Activated CD4-positive, alpha-beta memory T cell treated with anti-CD3 and anti-CD28 coated beads, Interleukin-2, amount 10 ng/mL, durations not matched to agents 7 days and 5 days (primary cell): ENCODE data around the gene CCDC9B. TPM values are rescaled to one million over a fixed set of nuclear protein-coding genes. Genes with fewer than 3 reads are reported as not detected.

ENCODE experiments used
- CTCF ChIA-PET: fragments of 350-600 bp; sonication (Branson Sonifier 250); formaldehyde crosslinking; loops from one replicate; lab custom pipeline; 2021; ENCODE audit warnings: antibody characterized with exemption, inconsistent platforms; lab: Charles Lee
- POLR2A ChIA-PET: fragments of 350-600 bp; sonication (Branson Sonifier 250); formaldehyde crosslinking; loops from one replicate; lab custom pipeline; 2021; ENCODE audit warnings: antibody characterized with exemption; lab: Charles Lee
- DNase-seq: peaks from one replicate; pipeline ENCODE4 v3.0.0-alpha.2; 2020
- H3K27ac Mint-ChIP-seq: one replicate; pipeline ENCODE4 v1.8.0; 2021; ENCODE audit warnings: mild to moderate bottlenecking, mixed read lengths
- H3K27me3 Mint-ChIP-seq: one replicate; pipeline ENCODE4 v1.8.0; 2021; ENCODE audit warnings: mixed read lengths
- H3K36me3 Mint-ChIP-seq: one replicate; pipeline ENCODE4 v1.8.0; 2021; ENCODE audit warnings: low read depth, mixed read lengths
- H3K4me1 Mint-ChIP-seq: one replicate; pipeline ENCODE4 v1.8.0; 2021; ENCODE audit warnings: mixed read lengths
- H3K4me3 Mint-ChIP-seq: one replicate; pipeline ENCODE4 v1.8.0; 2021; ENCODE audit warnings: mild to moderate bottlenecking, mixed read lengths
- H3K9me3 Mint-ChIP-seq: one replicate; pipeline ENCODE4 v1.8.0; 2021; ENCODE audit warnings: mixed read lengths
- total RNA-seq, 2 experiments: library from RNA; stranded (reverse); gene quantifications; one replicate each; pipeline ENCODE4 v1.2.3, GENCODE V29; 2021

The CCDC9B gene
- total RNA-seq, 2 experiments from 2014 or later, result 2.0 to 2.6 TPM

GRCh38 chr15:40323239-40323952 lies 17.3 kb downstream of the CCDC9B start, which contains the start of gene INAFM2:
TSS of gene INAFM2 (plus strand) at chr15:40323692. CDS start at chr15:40324056, 364 bp downstream.
- no peaks in the 10 kb centered on the region for H3K9me3 Mint-ChIP-seq
- POLR2A ChIA-PET, result interaction anchor here (0.8 to 4.3 kb wide), 8 partner anchors 10 to 75 kb away, joined by 3 to 44 read pairs (median 4); partner anchors contain the start of genes CCDC9B, KNSTRN and PLCB2
- peak within 1 kb of the TSS; percentile 63 for H3K4me3 Mint-ChIP-seq
- H3K27ac Mint-ChIP-seq, result no peak within 1 kb of the TSS
- peaks cover 11% of the 10 kb centered on the region for H3K27me3 Mint-ChIP-seq
- CTCF ChIA-PET, result interaction anchor here (0.8 to 7.5 kb wide), 19 partner anchors 9 to 388 kb away, joined by 3 to 133 read pairs (median 4); partner anchors contain the start of genes ANKRD63, CCDC32, IVD and PLCB2
- H3K4me1 Mint-ChIP-seq, result peaks cover 34% of the 10 kb centered on the region
- DNase-seq, result peak; percentile 89
- H3K36me3 Mint-ChIP-seq, result peaks cover 6% of the 10 kb centered on the region

GRCh38 chr15:40322531-40323238 lies 18.1 kb downstream of the CCDC9B start:
- POLR2A ChIA-PET, result interaction anchor here (0.8 to 4.3 kb wide), 8 partner anchors 11 to 76 kb away, joined by 3 to 44 read pairs (median 4); partner anchors contain the start of genes CCDC9B, KNSTRN and PLCB2
- H3K27ac Mint-ChIP-seq, result no peak overlapping the region
- peaks cover 6% of the 10 kb centered on the region for H3K36me3 Mint-ChIP-seq
- DNase-seq, result no peak
- CTCF ChIA-PET, result interaction anchor here (0.8 to 7.5 kb wide), 19 partner anchors 8 to 387 kb away, joined by 3 to 133 read pairs (median 5); partner anchors contain the start of genes ANKRD63, CCDC32, IVD and PLCB2
- peaks cover 29% of the 10 kb centered on the region for H3K4me1 Mint-ChIP-seq
- peak overlapping the region; percentile 53 for H3K4me3 Mint-ChIP-seq
- H3K9me3 Mint-ChIP-seq, result no peaks in the 10 kb centered on the region
- peaks cover 16% of the 10 kb centered on the region for H3K27me3 Mint-ChIP-seq

GRCh38 chr15:40320931-40321371 lies 19.8 kb downstream of the CCDC9B start:
- H3K27me3 Mint-ChIP-seq, result peaks cover 28% of the 10 kb centered on the region

GRCh38 chr15:40320409-40320808 lies 20.3 kb downstream of the CCDC9B start:
- ChIA-PET POLR2A (interaction anchor here (1.2 to 4.3 kb wide), 3 partner anchors 8 to 35 kb away, joined by 3 to 44 read pairs (median 4); partner anchors contain the start of gene PLCB2), CTCF (interaction anchor here (0.9 to 7.5 kb wide), 7 partner anchors 11 to 102 kb away, joined by 3 to 133 read pairs (median 11); partner anchors contain the start of gene PLCB2)
- H3K27ac Mint-ChIP-seq, result no peak overlapping the region
- DNase-seq, result no peak
- no peaks in the 10 kb centered on the region for H3K9me3 Mint-ChIP-seq
- H3K4me3 Mint-ChIP-seq, result no peak overlapping the region
- H3K27me3 Mint-ChIP-seq, result peaks cover 32% of the 10 kb centered on the region
- peaks cover 4% of the 10 kb centered on the region for H3K36me3 Mint-ChIP-seq
- H3K4me1 Mint-ChIP-seq, result peaks cover 23% of the 10 kb centered on the region

More at GRCh38 chr15:40320931-40321371, 19.8 kb downstream of the CCDC9B start:
- Mint-ChIP-seq H3K27ac (no peak overlapping the region), H3K36me3 (peaks cover 5% of the 10 kb centered on the region), H3K4me1 (peaks cover 24% of the 10 kb centered on the region), H3K4me3 (no peak overlapping the region), H3K9me3 (no peaks in the 10 kb centered on the region)
- ChIA-PET CTCF (interaction anchor here (0.8 to 7.5 kb wide), 7 partner anchors 11 to 102 kb away, joined by 3 to 133 read pairs (median 11); partner anchors contain the start of gene PLCB2), POLR2A (interaction anchor here (1.4 to 4.3 kb wide), 2 partner anchors 13 to 36 kb away, joined by 3 to 44 read pairs; partner anchors contain the start of gene PLCB2)
- DNase-seq, result peak; percentile 63

- H3K4me3 Mint-ChIP-seq, result no peak overlapping the region
- DNase-seq, result no peak
- peaks cover 15% of the 10 kb centered on the region for H3K4me1 Mint-ChIP-seq
- ChIA-PET POLR2A (no interaction called here), CTCF (interaction anchor here (1.1 to 7.5 kb wide), 4 partner anchors 9 to 39 kb away, joined by 3 to 133 read pairs (median 52); partner anchors contain the start of gene PLCB2)
- H3K27me3 Mint-ChIP-seq, result peaks cover 45% of the 10 kb centered on the region
- H3K9me3 Mint-ChIP-seq, result no peaks in the 10 kb centered on the region
- no peaks in the 10 kb centered on the region for H3K36me3 Mint-ChIP-seq
- no peak overlapping the region for H3K27ac Mint-ChIP-seq
Measured at GRCh38 chr15:40317580-40317979, 23.2 kb downstream of the CCDC9B start.

- Mint-ChIP-seq H3K4me3 (no peak overlapping the region), H3K27ac (no peak overlapping the region), H3K36me3 (no peaks in the 10 kb centered on the region), H3K27me3 (peaks cover 49% of the 10 kb centered on the region), H3K4me1 (peaks cover 10% of the 10 kb centered on the region), H3K9me3 (no peaks in the 10 kb centered on the region)
- POLR2A ChIA-PET, result interaction anchor here (1.6 kb wide), 1 partner anchor 9 kb away, joined by 5 read pairs; the partner anchor contains the start of gene PLCB2
- CTCF ChIA-PET, result interaction anchor here (0.6 to 7.5 kb wide), 3 partner anchors 8 to 205 kb away, joined by 3 to 133 read pairs (median 4); partner anchors contain the start of gene PLCB2
- no peak for DNase-seq
Measured at GRCh38 chr15:40316931-40317330, 23.8 kb downstream of the CCDC9B start.

GRCh38 chr15:40314723-40315276 lies 25.9 kb downstream of the CCDC9B start:
- peaks cover 46% of the 10 kb centered on the region for H3K27me3 Mint-ChIP-seq
- DNase-seq, result no peak
- peaks cover 7% of the 10 kb centered on the region for H3K4me1 Mint-ChIP-seq
- no peaks in the 10 kb centered on the region for H3K36me3 Mint-ChIP-seq
- H3K4me3 Mint-ChIP-seq, result no peak overlapping the region
- no peaks in the 10 kb centered on the region for H3K9me3 Mint-ChIP-seq
- POLR2A ChIA-PET, result interaction anchor here (1.0 to 1.3 kb wide), 3 partner anchors 9 to 21 kb away, joined by 3 to 5 read pairs (median 3); no protein-coding TSS in a partner anchor
- H3K27ac Mint-ChIP-seq, result no peak overlapping the region
- CTCF ChIA-PET, result interaction anchor here (1.0 to 12.3 kb wide), 3 partner anchors 9 to 36 kb away, joined by 3 to 157 read pairs (median 10); partner anchors contain the start of genes CCDC9B and INAFM2

GRCh38 chr15:40313531-40314398 lies 27.0 kb downstream of the CCDC9B start:
- peaks cover 43% of the 10 kb centered on the region for H3K27me3 Mint-ChIP-seq
- H3K27ac Mint-ChIP-seq, result no peak overlapping the region
- peaks cover 17% of the 10 kb centered on the region for H3K4me1 Mint-ChIP-seq
- DNase-seq, result no peak
- H3K36me3 Mint-ChIP-seq, result no peaks in the 10 kb centered on the region
- ChIA-PET CTCF (interaction anchor here (2.4 to 12.3 kb wide), 4 partner anchors 10 to 38 kb away, joined by 10 to 262 read pairs (median 108); partner anchors contain the start of genes CCDC9B and INAFM2), POLR2A (interaction anchor here (1.2 kb wide), 1 partner anchor 40 kb away, joined by 3 read pairs; no protein-coding TSS in a partner anchor)
- no peak overlapping the region for H3K4me3 Mint-ChIP-seq
- no peaks in the 10 kb centered on the region for H3K9me3 Mint-ChIP-seq

- no peak for DNase-seq
- H3K9me3 Mint-ChIP-seq, result no peaks in the 10 kb centered on the region
- H3K4me3 Mint-ChIP-seq, result no peak overlapping the region
- H3K27ac Mint-ChIP-seq, result no peak overlapping the region
- CTCF ChIA-PET, result interaction anchor here (0.7 to 12.3 kb wide), 5 partner anchors 7 to 195 kb away, joined by 3 to 262 read pairs (median 133); partner anchors contain the start of genes CCDC9B and INAFM2
- H3K4me1 Mint-ChIP-seq, result peaks cover 21% of the 10 kb centered on the region
- peaks cover 39% of the 10 kb centered on the region for H3K27me3 Mint-ChIP-seq
- no peaks in the 10 kb centered on the region for H3K36me3 Mint-ChIP-seq
- POLR2A ChIA-PET, result interaction anchor here (1.0 kb wide), 1 partner anchor 32 kb away, joined by 3 read pairs; no protein-coding TSS in a partner anchor
Measured at GRCh38 chr15:40312370-40313158, 28.2 kb downstream of the CCDC9B start.

- Mint-ChIP-seq H3K4me3 (no peak overlapping the region), H3K9me3 (no peaks in the 10 kb centered on the region), H3K27me3 (peaks cover 26% of the 10 kb centered on the region), H3K36me3 (peaks cover 6% of the 10 kb centered on the region), H3K4me1 (peaks cover 29% of the 10 kb centered on the region), H3K27ac (no peak overlapping the region)
- ChIA-PET POLR2A (interaction anchor here (0.7 to 4.6 kb wide), 4 partner anchors 11 to 93 kb away, joined by 3 to 37 read pairs (median 4); no protein-coding TSS in a partner anchor), CTCF (interaction anchor here (0.7 to 12.3 kb wide), 8 partner anchors 9 to 265 kb away, joined by 3 to 262 read pairs (median 56); partner anchors contain the start of genes ANKRD63, CCDC9B and INAFM2)
- DNase-seq, result no peak
Measured at GRCh38 chr15:40310993-40311392, 29.7 kb downstream of the CCDC9B start.
